ENCODE results near the gene LITAFD. TPM values are rescaled to one million over a fixed set of nuclear protein-coding genes. Genes with fewer than 3 reads are reported as not detected.

LITAFD gene
- total RNA-seq, 1 experiment from 2014 or later: not detected

DNA sequence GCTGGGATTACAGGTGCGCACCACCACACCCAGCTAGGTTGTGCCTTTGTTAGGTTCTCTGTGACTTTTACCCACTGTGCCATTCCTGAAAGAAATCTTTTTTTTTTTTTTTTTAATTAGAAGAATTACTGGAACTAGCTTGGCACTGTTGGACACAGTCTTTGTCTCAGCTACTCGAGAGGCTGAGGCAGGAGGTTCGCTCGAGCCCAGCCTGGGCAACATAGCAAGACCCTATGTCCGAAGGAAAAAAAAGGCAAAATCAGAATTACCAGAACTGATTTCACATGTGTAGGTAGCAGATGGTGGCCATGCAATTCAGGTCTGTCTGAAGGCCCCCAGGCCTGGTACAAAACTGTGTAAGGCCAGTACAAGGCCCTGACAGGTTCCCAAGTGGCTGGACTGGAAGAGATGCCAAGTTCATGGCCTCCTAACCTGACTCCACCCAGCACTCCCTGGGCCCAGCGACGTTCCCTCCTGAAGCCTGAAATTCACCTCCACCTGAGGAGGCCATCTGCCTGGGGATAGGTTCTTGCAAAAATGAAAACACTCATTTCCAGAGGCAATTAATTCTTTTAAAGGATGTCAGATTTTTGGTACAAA is 36.4 kb upstream of the LITAFD start:
- intact Hi-C loops (cut with micrococcal nuclease; ENCODE audit: unreplicated experiment): no loop called here
- POLR2A ChIA-PET (ENCODE audit: unreplicated experiment): no interaction called here
- Histone ChIP-seq H3K27ac (no peak overlapping the region), H3F3A (ENCODE audit: insufficient read depth, low read depth) (peaks cover 4% of the 10 kb centered on the region; the same call in 1 of the 2 replicates), H3K4me3 (no peak overlapping the region), H4K20me1 (ENCODE audit: insufficient read depth) (peaks cover 50% of the 10 kb centered on the region), H3K36me3 (ENCODE audit: low read depth) (peaks cover 7% of the 10 kb centered on the region; the same call in 1 of the 2 replicates), H3K9me3 (ENCODE audit: insufficient read depth, low read depth) (no peaks in the 10 kb centered on the region), H3K4me1 (replicated peaks; ENCODE audit: insufficient read depth) (no peaks in the 10 kb centered on the region), H3K4me2 (no peak overlapping the region), H3K79me2 (ENCODE audit: low read depth) (no peaks in the 10 kb centered on the region), H2AFZ (no peak overlapping the region), H3K9me2 (ENCODE audit: insufficient read depth) (no peaks in the 10 kb centered on the region), H3K27me3 (ENCODE audit: insufficient read depth, low read depth) (no peaks in the 10 kb centered on the region)
- TF ChIP-seq, protein P1, sequence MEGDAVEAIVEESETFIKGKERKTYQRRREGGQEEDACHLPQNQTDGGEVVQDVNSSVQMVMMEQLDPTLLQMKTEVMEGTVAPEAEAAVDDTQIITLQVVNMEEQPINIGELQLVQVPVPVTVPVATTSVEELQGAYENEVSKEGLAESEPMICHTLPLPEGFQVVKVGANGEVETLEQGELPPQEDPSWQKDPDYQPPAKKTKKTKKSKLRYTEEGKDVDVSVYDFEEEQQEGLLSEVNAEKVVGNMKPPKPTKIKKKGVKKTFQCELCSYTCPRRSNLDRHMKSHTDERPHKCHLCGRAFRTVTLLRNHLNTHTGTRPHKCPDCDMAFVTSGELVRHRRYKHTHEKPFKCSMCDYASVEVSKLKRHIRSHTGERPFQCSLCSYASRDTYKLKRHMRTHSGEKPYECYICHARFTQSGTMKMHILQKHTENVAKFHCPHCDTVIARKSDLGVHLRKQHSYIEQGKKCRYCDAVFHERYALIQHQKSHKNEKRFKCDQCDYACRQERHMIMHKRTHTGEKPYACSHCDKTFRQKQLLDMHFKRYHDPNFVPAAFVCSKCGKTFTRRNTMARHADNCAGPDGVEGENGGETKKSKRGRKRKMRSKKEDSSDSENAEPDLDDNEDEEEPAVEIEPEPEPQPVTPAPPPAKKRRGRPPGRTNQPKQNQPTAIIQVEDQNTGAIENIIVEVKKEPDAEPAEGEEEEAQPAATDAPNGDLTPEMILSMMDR (conservative IDR thresholded peaks at IDR 0.05): no peak
- TF ChIP-seq EZH2 (IDR thresholded peaks at IDR 0.05; ENCODE audit: low read depth): no peak
- no peak for DNase-seq
- CTCF ChIA-PET: no interaction called here
- BruUV-seq (replicated peaks): no TSS peak

DNA sequence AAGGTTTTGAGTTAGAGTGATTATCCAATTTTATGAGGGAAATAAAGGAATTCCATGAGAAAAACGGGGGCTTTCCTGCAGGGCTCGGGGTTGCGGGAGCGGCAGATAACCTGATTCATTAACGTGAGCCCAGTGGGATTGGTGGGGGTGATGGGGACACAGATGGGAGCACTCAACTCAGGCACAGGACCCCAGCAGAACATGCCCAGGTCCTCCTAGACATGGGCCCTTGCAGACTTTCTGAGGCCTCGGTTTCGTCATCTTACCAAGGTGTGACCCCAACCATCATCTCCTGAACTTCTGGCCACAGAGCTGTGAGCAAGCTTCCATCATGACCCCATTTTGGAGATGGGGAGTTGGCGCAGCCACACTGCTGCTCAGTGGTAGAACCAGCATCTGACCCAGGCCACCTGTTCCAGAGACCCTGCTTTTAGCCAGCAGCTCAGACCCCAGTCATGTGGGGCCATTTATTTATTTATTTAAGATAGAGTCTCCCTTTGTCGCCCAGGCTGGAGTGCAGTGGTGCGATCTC is 35.7 kb upstream of the LITAFD start:
- H3K27me3 ChIP-seq (ENCODE audit: insufficient read depth, low read depth): no peaks in the 10 kb centered on the region
- H3K4me1 ChIP-seq (replicated peaks; ENCODE audit: insufficient read depth): no peaks in the 10 kb centered on the region
- intact Hi-C loops (cut with micrococcal nuclease; ENCODE audit: unreplicated experiment): no loop called here
- no peak overlapping the region for H3K4me2 ChIP-seq
- no peak for DNase-seq
- no peak overlapping the region for H3K27ac ChIP-seq
- peaks cover 12% of the 10 kb centered on the region; the same call in 1 of the 2 replicates for H3K36me3 ChIP-seq (ENCODE audit: low read depth)
- POLR2A ChIA-PET (ENCODE audit: unreplicated experiment): no interaction called here
- no peaks in the 10 kb centered on the region for H3K9me3 ChIP-seq (ENCODE audit: insufficient read depth, low read depth)
- no peak overlapping the region for H2AFZ ChIP-seq
- no TSS peak for BruUV-seq (replicated peaks)
- no peaks in the 10 kb centered on the region for H3K79me2 ChIP-seq (ENCODE audit: low read depth)
- H3F3A ChIP-seq (ENCODE audit: insufficient read depth, low read depth): peaks cover 11% of the 10 kb centered on the region
- no peak overlapping the region for H3K4me3 ChIP-seq
- no peaks in the 10 kb centered on the region for H3K9me2 ChIP-seq (ENCODE audit: insufficient read depth)
- H4K20me1 ChIP-seq (ENCODE audit: insufficient read depth): peaks cover 55% of the 10 kb centered on the region
- TF ChIP-seq, protein P1 (conservative IDR thresholded peaks at IDR 0.05): no peak
- TF ChIP-seq EZH2 (IDR thresholded peaks at IDR 0.05; ENCODE audit: low read depth): no peak
- CTCF ChIA-PET: interaction anchor here (0.6 kb wide), 1 partner anchor 1778 kb away, joined by 3 read pairs; no protein-coding TSS in a partner anchor

DNA sequence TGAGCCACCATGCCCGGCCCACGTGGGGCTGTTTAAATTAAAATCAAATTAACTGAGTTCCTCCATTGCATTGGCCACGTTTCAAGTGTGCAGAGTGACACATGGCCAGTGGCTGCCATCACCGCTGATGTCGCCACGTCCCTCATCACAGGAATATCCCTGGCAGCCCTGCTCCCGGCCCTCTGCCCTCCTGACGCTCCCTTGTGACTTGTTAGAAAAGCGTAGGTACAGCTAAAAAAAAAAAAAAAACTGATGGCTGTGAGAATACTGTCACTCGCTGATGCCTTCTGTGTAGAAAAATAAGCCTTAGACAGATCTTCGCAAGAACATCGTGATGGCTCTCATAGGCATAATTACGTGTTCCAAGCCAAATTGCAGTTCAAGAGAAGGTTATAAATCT is 35.0 kb upstream of the LITAFD start:
- intact Hi-C loops (cut with micrococcal nuclease; ENCODE audit: unreplicated experiment): no loop called here
- peaks cover 14% of the 10 kb centered on the region for H3F3A ChIP-seq (ENCODE audit: insufficient read depth, low read depth)
- no peak for DNase-seq
- no peak overlapping the region for H2AFZ ChIP-seq
- CTCF ChIA-PET: no interaction called here
- BruUV-seq (replicated peaks): no TSS peak
- no peaks in the 10 kb centered on the region for H3K27me3 ChIP-seq (ENCODE audit: insufficient read depth, low read depth)
- H3K36me3 ChIP-seq (ENCODE audit: low read depth): peaks cover 14% of the 10 kb centered on the region; the same call in 1 of the 2 replicates
- no peak for TF ChIP-seq EZH2 (IDR thresholded peaks at IDR 0.05; ENCODE audit: low read depth)
- TF ChIP-seq, protein P1 (conservative IDR thresholded peaks at IDR 0.05): no peak
- POLR2A ChIA-PET (ENCODE audit: unreplicated experiment): no interaction called here
- no peaks in the 10 kb centered on the region for H3K9me3 ChIP-seq (ENCODE audit: insufficient read depth, low read depth)
- H4K20me1 ChIP-seq (ENCODE audit: insufficient read depth): peaks cover 55% of the 10 kb centered on the region
- H3K79me2 ChIP-seq (ENCODE audit: low read depth): no peaks in the 10 kb centered on the region
- H3K4me2 ChIP-seq: no peak overlapping the region
- no peaks in the 10 kb centered on the region for H3K4me1 ChIP-seq (replicated peaks; ENCODE audit: insufficient read depth)
- no peak overlapping the region for H3K27ac ChIP-seq
- H3K9me2 ChIP-seq (ENCODE audit: insufficient read depth): no peaks in the 10 kb centered on the region
- no peak overlapping the region for H3K4me3 ChIP-seq
